ENCODE results near the gene GLO1. TPM values are rescaled to one million over a fixed set of nuclear protein-coding genes. Genes with fewer than 3 reads are reported as not detected.

Gene GLO1
- total and polyA plus RNA-seq, 7 donors: 64.9 to 129 (median 96.0) TPM

DNA sequence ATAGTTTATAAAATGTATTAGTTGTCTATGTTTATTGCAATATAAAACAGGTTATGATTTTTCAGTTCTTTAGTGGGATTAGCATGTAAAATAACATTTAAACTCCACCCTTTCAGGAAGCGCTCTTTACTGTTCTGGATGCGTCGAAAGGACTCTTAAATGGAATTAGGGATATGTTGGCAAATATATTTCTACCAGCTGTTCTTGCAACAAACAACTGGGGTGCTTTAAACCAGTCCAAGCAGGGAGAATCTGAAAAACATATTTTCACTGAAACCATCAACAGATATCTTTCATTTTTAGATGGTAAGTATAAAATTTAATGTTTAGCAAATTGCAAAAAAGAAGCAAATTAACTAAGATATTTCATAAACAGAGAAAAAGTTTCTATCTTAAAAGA is 34.0 kb upstream of the GLO1 start:
- TF ChIP-seq, protein P1, sequence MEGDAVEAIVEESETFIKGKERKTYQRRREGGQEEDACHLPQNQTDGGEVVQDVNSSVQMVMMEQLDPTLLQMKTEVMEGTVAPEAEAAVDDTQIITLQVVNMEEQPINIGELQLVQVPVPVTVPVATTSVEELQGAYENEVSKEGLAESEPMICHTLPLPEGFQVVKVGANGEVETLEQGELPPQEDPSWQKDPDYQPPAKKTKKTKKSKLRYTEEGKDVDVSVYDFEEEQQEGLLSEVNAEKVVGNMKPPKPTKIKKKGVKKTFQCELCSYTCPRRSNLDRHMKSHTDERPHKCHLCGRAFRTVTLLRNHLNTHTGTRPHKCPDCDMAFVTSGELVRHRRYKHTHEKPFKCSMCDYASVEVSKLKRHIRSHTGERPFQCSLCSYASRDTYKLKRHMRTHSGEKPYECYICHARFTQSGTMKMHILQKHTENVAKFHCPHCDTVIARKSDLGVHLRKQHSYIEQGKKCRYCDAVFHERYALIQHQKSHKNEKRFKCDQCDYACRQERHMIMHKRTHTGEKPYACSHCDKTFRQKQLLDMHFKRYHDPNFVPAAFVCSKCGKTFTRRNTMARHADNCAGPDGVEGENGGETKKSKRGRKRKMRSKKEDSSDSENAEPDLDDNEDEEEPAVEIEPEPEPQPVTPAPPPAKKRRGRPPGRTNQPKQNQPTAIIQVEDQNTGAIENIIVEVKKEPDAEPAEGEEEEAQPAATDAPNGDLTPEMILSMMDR (IDR thresholded peaks at IDR 0.05): no peak
- no peak for TF ChIP-seq POLR2A (IDR thresholded peaks at IDR 0.05)
- TF ChIP-seq POLR2AphosphoS5 (IDR thresholded peaks at IDR 0.05): no peak
- no peak for TF ChIP-seq EP300 (IDR thresholded peaks at IDR 0.05)
- 70 to 73% methylated on average over 3 of the region's 3 CpGs for WGBS, 2 donors
- no peaks in the 10 kb centered on the region for H3K27me3 ChIP-seq
- H3K4me3 ChIP-seq: no peak overlapping the region
- H3K9me3 ChIP-seq: no peaks in the 10 kb centered on the region
- no peaks in the 10 kb centered on the region for H3K36me3 ChIP-seq
- no peak overlapping the region for H3K27ac ChIP-seq
- no peak for DNase-seq
- intact Hi-C loops (cut with DNase I): no loop called here
- H3K4me1 ChIP-seq: no peaks in the 10 kb centered on the region

DNA sequence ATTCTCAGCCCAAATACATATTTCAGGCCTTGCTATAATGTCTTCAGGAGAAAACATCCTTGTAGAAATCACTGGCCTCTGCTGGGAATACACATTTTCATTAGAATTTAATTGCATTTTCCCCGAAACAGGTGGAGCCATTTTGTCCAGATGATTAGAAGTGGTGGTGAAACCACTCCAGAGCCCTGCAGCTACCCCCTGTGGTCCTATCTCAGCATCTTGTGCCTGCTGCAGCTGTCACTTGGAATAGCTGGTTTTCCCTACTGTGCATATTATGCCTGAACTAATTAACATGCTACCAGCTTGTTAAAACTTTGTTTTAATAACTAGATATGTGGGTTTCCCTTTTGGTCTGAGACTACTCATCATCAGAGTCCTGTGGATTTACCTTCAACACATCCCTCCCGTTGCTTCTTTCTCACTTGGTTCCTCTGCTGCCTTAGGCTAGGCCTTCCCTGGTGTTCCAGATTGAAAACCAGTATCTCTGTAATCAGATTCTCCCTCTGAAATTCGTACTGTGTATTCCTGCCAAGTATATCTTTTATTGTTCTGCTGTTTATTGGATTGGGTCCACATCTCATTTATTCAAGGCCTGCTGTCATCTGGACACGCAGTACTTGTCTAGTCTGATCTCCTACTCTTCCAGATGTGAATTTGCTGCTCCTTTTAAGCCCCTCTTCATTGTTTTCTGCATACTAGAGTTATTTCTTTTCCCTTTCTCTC is 27.4 kb upstream of the GLO1 start:
- WGBS, 2 donors: 38 to 49% methylated on average over 4 of the region's 4 CpGs
- Histone ChIP-seq H3K27ac (no peak overlapping the region), H3K4me3 (no peak overlapping the region), H3K9me3 (no peaks in the 10 kb centered on the region), H3K27me3 (no peaks in the 10 kb centered on the region), H3K4me1 (peaks cover 0 to 12% (median 10%) of the 10 kb centered on the region in 4 donors), H3K36me3 (no peaks in the 10 kb centered on the region)
- no peak for DNase-seq
- intact Hi-C loops (cut with DNase I): no loop called here
- TF ChIP-seq EP300 (IDR thresholded peaks at IDR 0.05) (no peak), POLR2AphosphoS5 (IDR thresholded peaks at IDR 0.05) (peak in 3 of 4 donors; percentile 29 to 75 (median 74))

DNA sequence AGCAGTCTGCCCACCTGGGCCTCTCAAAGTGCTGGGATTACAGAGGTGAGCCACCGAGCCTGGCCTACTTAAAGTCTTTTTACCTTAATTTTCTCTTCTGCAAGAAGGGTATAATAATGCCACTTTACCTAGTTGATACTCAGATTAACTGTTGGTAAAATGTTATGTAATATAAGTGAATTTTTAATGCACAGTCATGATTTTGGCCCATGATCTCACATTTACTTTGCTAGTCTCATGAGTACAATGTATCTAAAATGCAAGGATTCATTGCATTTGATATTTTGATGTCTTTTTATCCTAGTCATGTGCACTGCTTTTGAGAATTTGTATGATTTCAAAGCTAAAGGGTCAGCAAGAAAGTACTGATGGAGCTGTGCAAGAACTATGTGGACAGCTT is 25.3 kb upstream of the GLO1 start:
- Histone ChIP-seq H3K4me1 (peaks cover 0 to 12% (median 10%) of the 10 kb centered on the region in 4 donors), H3K27me3 (no peaks in the 10 kb centered on the region), H3K27ac (no peak overlapping the region), H3K9me3 (no peaks in the 10 kb centered on the region), H3K36me3 (no peaks in the 10 kb centered on the region), H3K4me3 (no peak overlapping the region)
- TF ChIP-seq POLR2A (IDR thresholded peaks at IDR 0.05) (no peak), POLR2AphosphoS5 (IDR thresholded peaks at IDR 0.05) (no peak), EP300 (IDR thresholded peaks at IDR 0.05) (no peak)
- TF ChIP-seq, protein P1 (IDR thresholded peaks at IDR 0.05): no peak
- no peak for DNase-seq
- intact Hi-C loops (cut with DNase I): no loop called here
- 93 to 96% methylated on average over 1 of the region's 1 CpG for WGBS, 2 donors

DNA sequence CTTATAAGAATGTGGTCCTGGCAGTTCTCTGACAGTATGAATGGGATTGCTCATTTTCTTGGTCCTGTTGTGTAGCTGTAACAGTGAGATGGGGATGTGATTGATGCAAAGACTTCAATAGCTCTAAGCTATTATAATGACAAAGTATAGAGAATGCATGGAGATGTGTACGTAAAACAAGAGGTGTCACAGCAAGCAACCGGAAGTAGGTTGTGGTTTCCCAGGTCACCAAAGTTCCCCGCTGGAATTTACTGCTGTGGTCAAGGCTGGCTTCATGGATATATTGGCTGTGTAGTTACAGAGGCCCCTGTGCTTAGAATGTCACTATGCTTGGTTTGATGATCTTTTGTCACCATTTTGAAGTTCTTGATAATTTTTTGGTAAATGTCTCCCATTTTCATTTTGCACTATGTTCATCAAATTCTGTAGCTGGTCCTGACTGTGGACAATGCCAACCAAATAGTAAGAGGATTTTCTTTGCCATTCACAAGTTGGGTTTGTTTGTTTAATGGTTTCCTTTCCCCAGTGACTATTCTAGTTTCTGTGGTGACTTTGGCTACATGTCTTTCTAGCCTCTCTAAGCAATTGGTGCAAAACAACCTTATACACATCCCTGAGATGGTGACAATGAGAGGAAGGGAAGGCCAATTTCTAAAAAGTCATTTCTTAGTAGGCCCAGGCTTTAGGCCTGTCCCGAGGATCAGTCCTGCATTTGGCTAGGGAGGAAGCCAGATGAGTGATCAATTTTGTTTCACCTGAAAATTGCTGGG is 22.7 kb upstream of the GLO1 start:
- 67 to 86% methylated on average over 4 of the region's 4 CpGs for WGBS, 2 donors
- no peak for TF ChIP-seq POLR2A (IDR thresholded peaks at IDR 0.05)
- TF ChIP-seq, protein P1 (IDR thresholded peaks at IDR 0.05): no peak
- TF ChIP-seq EP300 (IDR thresholded peaks at IDR 0.05): no peak
- no peak for TF ChIP-seq POLR2AphosphoS5 (IDR thresholded peaks at IDR 0.05)

DNA sequence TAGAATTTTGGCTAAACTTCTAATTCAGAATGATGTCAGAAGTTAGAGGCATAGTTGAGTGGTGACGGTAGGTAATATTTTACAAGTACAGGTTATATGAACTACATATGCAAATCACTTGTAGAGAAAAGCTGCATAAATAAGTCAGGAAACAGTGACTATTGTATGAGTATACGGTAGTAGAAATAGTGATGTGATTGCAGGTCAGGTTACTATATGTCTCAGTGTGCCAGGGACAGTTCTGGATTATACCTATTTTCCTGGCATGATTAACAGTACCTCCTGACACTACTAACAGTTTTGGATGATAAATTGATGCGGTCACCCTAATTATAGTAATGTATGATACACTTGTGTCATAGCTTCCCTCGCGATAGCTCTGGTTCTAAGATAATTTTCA is 21.4 kb upstream of the GLO1 start:
- no peak for DNase-seq
- no peaks in the 10 kb centered on the region for H3K9me3 ChIP-seq
- intact Hi-C loops (cut with DNase I): no loop called here
- peaks cover 0 to 5% (median 0%) of the 10 kb centered on the region in 3 donors for H3K27me3 ChIP-seq
- no peaks in the 10 kb centered on the region for H3K4me1 ChIP-seq
- no peak overlapping the region for H3K4me3 ChIP-seq
- no peak overlapping the region for H3K27ac ChIP-seq
- WGBS, 2 donors: 69 to 75% methylated on average over 5 of the region's 5 CpGs
- H3K36me3 ChIP-seq: no peaks in the 10 kb centered on the region
- TF ChIP-seq EP300 (IDR thresholded peaks at IDR 0.05): no peak
- TF ChIP-seq, protein P1 (IDR thresholded peaks at IDR 0.05): no peak
- TF ChIP-seq POLR2AphosphoS5 (IDR thresholded peaks at IDR 0.05): no peak
- TF ChIP-seq POLR2A (IDR thresholded peaks at IDR 0.05): no peak

More for the DNA sequence above, 22.7 kb upstream of the GLO1 start:
- Histone ChIP-seq H3K9me3 (no peaks in the 10 kb centered on the region), H3K4me3 (no peak overlapping the region), H3K27me3 (no peaks in the 10 kb centered on the region), H3K27ac (no peak overlapping the region), H3K36me3 (no peaks in the 10 kb centered on the region), H3K4me1 (peaks cover 0 to 9% (median 6%) of the 10 kb centered on the region in 4 donors)
- DNase-seq: no peak
- intact Hi-C loops (cut with DNase I): no loop called here

All from sigmoid colon (tissue), 7 donors.